Body of pancreas (tissue), 4 donors: ENCODE results near the gene KATNB1. TPM values are rescaled to one million over a fixed set of nuclear protein-coding genes. Genes with fewer than 3 reads are reported as not detected.

ENCODE experiments used
- ATAC-seq: fragments of 150-250 bp; one replicate; pipeline ENCODE4 v1.9.1; 2016
- DNase-seq, 4 donors: peaks; one replicate each; pipeline ENCODE4 v3.0.0-alpha.2; 2019
- H3K27ac ChIP-seq, 4 donors: fragments of 200-600 bp; sonication (generic); 1 replicate in 3 of 4; 2 replicates in 1 of 4; pipeline versions ENCODE4 v1.5.1 to v1.6.1; 2016 to 2019; ENCODE audit warnings: mild to moderate bottlenecking in 1 of 4, mixed read lengths in 1 of 4, moderate library complexity in 1 of 4
- H3K27me3 ChIP-seq, 2 donors: fragments of 200-600 bp; sonication (generic); one replicate each; pipeline ENCODE4 v1.6.0; 2016; ENCODE audit warnings: mild to moderate bottlenecking in 1 of 2
- H3K36me3 ChIP-seq, 2 donors: fragments of 200-600 bp; sonication (generic); replicated peaks in 1 of 2; 2 replicates each; pipeline ENCODE4 v1.5.1; 2016; ENCODE audit warnings: low read depth in 2 of 2; ENCODE audit not compliant: insufficient read depth in 1 of 2
- H3K4me1 ChIP-seq: fragments of 200-600 bp; sonication (generic); one replicate; pipeline ENCODE4 v1.6.0; 2016
- H3K4me3 ChIP-seq, 2 donors: fragments of 200-600 bp; sonication (generic); 1 replicate in 1 of 2; 2 replicates in 1 of 2; pipeline ENCODE4 v1.5.1; 2016 to 2019
- H3K9me3 ChIP-seq, 3 donors: fragments of 200-600 bp; sonication (generic); 1 replicate in 2 of 3; 2 replicates in 1 of 3; pipeline ENCODE4 v1.5.1; 2016
- CTCF ChIP-seq, 7 experiments: fragments of 450-650 bp in 4 of 7; fragments of 200-600 bp in 3 of 7; sonication (generic) in 3 of 7; IDR thresholded peaks; one replicate each; pipeline ENCODE4 v1.5.1; 2016 to 2019; ENCODE audit warnings: antibody characterized with exemption in 7 of 7
- POLR2A ChIP-seq, 3 donors: fragments of 450-650 bp; IDR thresholded peaks; one replicate each; pipeline ENCODE4 v1.6.1; 2016; ENCODE audit warnings: antibody characterized with exemption in 3 of 3, mild to moderate bottlenecking in 2 of 3
- WGBS, 2 donors: methylation state at CpG; one replicate each; pipeline ENCODE4 v1.1.5; 2017; 5-methylcytosine and 5-hydroxymethylcytosine counted together
- intact Hi-C: fragments of 100-400 bp; cut with DNase I; formaldehyde crosslinking; loops from one replicate; pipeline ENCODE4 v1.15.1; 2023
- total RNA-seq, 2 donors: library from RNA; depleted of rRNA; stranded (reverse); fragments of >200 nt; gene quantifications; one replicate each; pipeline ENCODE4 v1.1.0, GENCODE V29; 2016

KATNB1 gene
- total RNA-seq, 2 donors from 2014 or later = 13.7 to 14.2 TPM

DNA sequence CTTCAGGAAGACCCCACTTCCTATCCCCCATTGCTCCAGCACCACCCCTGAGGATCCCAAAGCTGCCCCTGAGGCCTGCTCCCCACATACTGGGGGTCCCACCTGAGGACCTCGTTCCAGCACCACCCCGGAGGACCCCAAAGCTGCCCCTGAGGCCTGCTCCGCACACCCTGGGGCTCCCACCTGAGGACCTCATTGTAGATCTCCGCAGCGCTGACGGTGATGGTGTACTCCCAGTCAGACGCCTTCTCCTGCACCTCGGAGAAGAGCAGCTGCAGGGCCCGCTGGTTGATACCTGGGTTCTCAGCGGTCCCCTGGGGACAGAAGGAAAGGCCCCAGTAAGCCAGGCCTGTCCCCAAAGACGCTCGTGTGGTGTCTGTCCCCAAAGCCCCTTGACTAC lies 26.4 kb downstream of the KATNB1 start:
- DNase-seq = no peak
- Histone ChIP-seq H3K27ac (no peak overlapping the region), H3K4me1 (peaks cover 7% of the 10 kb centered on the region), H3K4me3 (no peak overlapping the region), H3K36me3 (peaks cover 0 to 11% of the 10 kb centered on the region in 2 donors), H3K9me3 (no peaks in the 10 kb centered on the region), H3K27me3 (no peaks in the 10 kb centered on the region)
- 82 to 92% methylated on average over 3 to 12 of the region's 12 CpGs for WGBS, 2 donors
- no peak for TF ChIP-seq POLR2A (IDR thresholded peaks at IDR 0.05)
- no peak for TF ChIP-seq CTCF (IDR thresholded peaks at IDR 0.05)
- ATAC-seq = no peak
- intact Hi-C loops = no loop called here

GRCh38 chr16:57762365-57763040 lies 26.9 kb downstream of the KATNB1 start:
- WGBS, 2 donors = 68 to 82% methylated on average over 14 of the region's 15 CpGs
- no peaks in the 10 kb centered on the region for H3K27me3 ChIP-seq
- intact Hi-C loops = no loop called here
- no peak for DNase-seq
- no peaks in the 10 kb centered on the region for H3K9me3 ChIP-seq
- H3K4me1 ChIP-seq = peaks cover 1% of the 10 kb centered on the region
- TF ChIP-seq CTCF (IDR thresholded peaks at IDR 0.05) (no peak), POLR2A (IDR thresholded peaks at IDR 0.05) (no peak)
- no peak overlapping the region for H3K27ac ChIP-seq
- ATAC-seq = no peak
- no peak overlapping the region for H3K4me3 ChIP-seq
- peaks cover 0 to 11% of the 10 kb centered on the region in 2 donors for H3K36me3 ChIP-seq

DNA sequence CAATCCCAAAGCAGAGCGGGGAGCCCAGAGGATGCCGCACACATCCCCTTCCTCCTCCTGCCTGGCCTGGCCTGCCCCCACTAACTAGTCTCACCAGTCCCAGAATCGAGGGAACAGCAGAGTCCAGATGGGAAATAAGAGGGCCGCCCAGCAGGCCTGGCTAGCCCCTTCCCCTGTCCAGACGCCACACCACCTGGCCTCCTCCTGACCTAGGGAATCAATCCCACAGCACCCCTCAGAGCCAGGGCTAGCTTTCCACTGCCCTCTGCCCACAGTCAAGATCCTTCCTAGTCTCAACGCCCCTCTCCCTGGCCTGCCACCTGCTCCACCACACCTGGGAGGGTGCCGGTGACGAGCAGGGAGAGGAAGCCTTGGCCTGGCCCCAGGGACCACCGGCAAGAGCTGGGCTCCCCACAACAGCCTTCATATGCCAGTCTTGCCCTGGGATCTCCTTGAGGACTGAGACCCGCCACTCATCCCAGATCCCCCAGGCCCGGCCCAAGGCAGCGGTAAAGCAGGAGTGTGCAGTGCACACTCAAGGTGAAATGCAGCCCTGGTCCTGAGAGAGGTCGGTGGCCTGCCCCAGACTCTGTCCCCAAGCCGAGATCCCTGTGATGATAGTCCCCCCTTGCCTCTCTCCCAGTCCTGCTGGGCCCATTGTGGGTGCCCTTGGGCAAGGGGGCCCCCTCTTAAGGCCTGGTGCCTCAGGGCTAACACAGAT lies 27.9 kb downstream of the KATNB1 start:
- 83 to 94% methylated on average over 10 to 14 of the region's 14 CpGs for WGBS, 2 donors
- H3K4me3 ChIP-seq = no peak overlapping the region
- intact Hi-C loops = no loop called here
- no peak for TF ChIP-seq CTCF (IDR thresholded peaks at IDR 0.05)
- TF ChIP-seq POLR2A (IDR thresholded peaks at IDR 0.05) = no peak
- DNase-seq (no peak), ATAC-seq (no peak)
- peaks cover 0 to 11% of the 10 kb centered on the region in 2 donors for H3K36me3 ChIP-seq
- no peak overlapping the region for H3K27ac ChIP-seq
- no peaks in the 10 kb centered on the region for H3K4me1 ChIP-seq
- H3K27me3 ChIP-seq = no peaks in the 10 kb centered on the region
- H3K9me3 ChIP-seq = no peaks in the 10 kb centered on the region

GRCh38 chr16:57764006-57764340 lies 28.4 kb downstream of the KATNB1 start:
- 93 to 98% methylated on average over 8 of the region's 9 CpGs for WGBS, 2 donors
- TF ChIP-seq CTCF (IDR thresholded peaks at IDR 0.05) (no peak), POLR2A (IDR thresholded peaks at IDR 0.05) (no peak)
- ATAC-seq = no peak
- DNase-seq = no peak
- intact Hi-C loops = no loop called here
- Histone ChIP-seq H3K27me3 (no peaks in the 10 kb centered on the region), H3K27ac (no peak overlapping the region), H3K36me3 (peaks cover 0 to 14% of the 10 kb centered on the region in 2 donors), H3K4me3 (no peak overlapping the region), H3K9me3 (no peaks in the 10 kb centered on the region), H3K4me1 (no peaks in the 10 kb centered on the region)
